Fibroblast of lung (primary cell): ENCODE results near the gene ZFP36L1. TPM values are rescaled to one million over a fixed set of nuclear protein-coding genes. Genes with fewer than 3 reads are reported as not detected.
"Not testable (repeated sequence)": the region's sequence is repeated elsewhere in the genome, so short reads cannot be mapped to it uniquely, and the experiment has no call there.

Experiments
- DNase-seq, 2 donors: peaks; one replicate each; pipeline versions ENCODE4 v3.0.0 to v3.0.0-alpha.2; 2010; ENCODE audit warnings: low read depth in 2 of 2
- H2AFZ ChIP-seq: 2 replicates; pipeline ENCODE4 v1.5.1; 2012; ENCODE audit warnings: low read length, control low read depth, inconsistent platforms
- H3K27ac ChIP-seq: 2 replicates; pipeline ENCODE4 v1.5.1; 2011; ENCODE audit warnings: low read length, control low read depth; ENCODE audit not compliant: insufficient read depth
- H3K27me3 ChIP-seq: 2 replicates; pipeline ENCODE4 v1.5.1; 2011; ENCODE audit warnings: mild to moderate bottlenecking, low read length; ENCODE audit not compliant: control insufficient read depth, insufficient read depth
- H3K36me3 ChIP-seq: 2 replicates; pipeline ENCODE4 v1.5.1; 2011; ENCODE audit warnings: low read length; ENCODE audit not compliant: control insufficient read depth, insufficient read depth
- H3K4me1 ChIP-seq: 2 replicates; pipeline ENCODE4 v1.5.1; 2011; ENCODE audit warnings: low read length; ENCODE audit not compliant: control insufficient read depth, insufficient read depth; ENCODE audit errors: extremely low read depth
- H3K4me2 ChIP-seq: 2 replicates; pipeline ENCODE4 v1.5.1; 2011; ENCODE audit warnings: low read length, control low read depth; ENCODE audit not compliant: insufficient read depth; ENCODE audit errors: extremely low read depth
- H3K4me3 ChIP-seq, 4 experiments: fragments of 200-600 bp in 1 of 4; sonication (generic) in 1 of 4; replicated peaks in 1 of 4; 2 replicates each; pipeline ENCODE4 v1.5.1; 2011 to 2016; ENCODE audit warnings: low read length in 4 of 4, low read depth in 3 of 4, mild to moderate bottlenecking in 3 of 4, control low read depth in 2 of 4, inconsistent platforms in 1 of 4, mixed read lengths in 1 of 4; ENCODE audit not compliant: insufficient read depth in 1 of 4; ENCODE audit errors: control extremely low read depth in 1 of 4
- H3K79me2 ChIP-seq: 2 replicates; pipeline ENCODE4 v1.5.1; 2012; ENCODE audit warnings: mild to moderate bottlenecking, low read length, inconsistent platforms; ENCODE audit not compliant: control insufficient read depth, insufficient read depth
- H3K9ac ChIP-seq: 2 replicates; pipeline ENCODE4 v1.5.1; 2011; ENCODE audit warnings: mild to moderate bottlenecking, low read length, control low read depth; ENCODE audit not compliant: insufficient read depth
- H3K9me3 ChIP-seq: 2 replicates; pipeline ENCODE4 v1.5.1; 2012; ENCODE audit warnings: low read depth, low read length; ENCODE audit not compliant: control insufficient read depth, insufficient read depth
- H4K20me1 ChIP-seq: 2 replicates; pipeline ENCODE4 v1.5.1; 2011; ENCODE audit warnings: low read length; ENCODE audit not compliant: control insufficient read depth, insufficient read depth; ENCODE audit errors: extremely low read depth
- EZH2 ChIP-seq: IDR thresholded peaks from 2 replicates; pipeline ENCODE4 v1.5.1; 2012; ENCODE audit warnings: low read length, control low read depth, mild to moderate bottlenecking; ENCODE audit errors: missing control alignments
- polyA plus RNA-seq, 2 donors: library from polyadenylated mRNA; depleted of rRNA in 1 of 2; stranded (reverse) in 1 of 2; unstranded in 1 of 2; fragments of >200 nt; gene quantifications; 2 replicates each; pipeline ENCODE4 v1.2.1, GENCODE V29; 2011 to 2012; ENCODE audit warnings: missing spikeins in 1 of 2
- total RNA-seq: library from RNA; depleted of rRNA; stranded (reverse); fragments of >200 nt; gene quantifications from 2 replicates; pipeline ENCODE4 v1.2.1, GENCODE V29; 2014
- TF ChIP-seq, protein P1 (sequence below), 2 donors: IDR thresholded peaks in 1 of 2; conservative IDR thresholded peaks in 1 of 2; 1 replicate in 1 of 2; 2 replicates in 1 of 2; pipeline ENCODE4 v1.5.1; 2011 to 2012; ENCODE audit warnings: low read length in 2 of 2, control low read depth in 1 of 2, inconsistent platforms in 1 of 2, low read depth in 1 of 2, mild to moderate bottlenecking in 1 of 2

ZFP36L1 gene
- total and polyA plus RNA-seq, 2 donors (not counting 1 experiment from before 2014, with no cell fraction given): 22.0 to 41.7 TPM

DNA sequence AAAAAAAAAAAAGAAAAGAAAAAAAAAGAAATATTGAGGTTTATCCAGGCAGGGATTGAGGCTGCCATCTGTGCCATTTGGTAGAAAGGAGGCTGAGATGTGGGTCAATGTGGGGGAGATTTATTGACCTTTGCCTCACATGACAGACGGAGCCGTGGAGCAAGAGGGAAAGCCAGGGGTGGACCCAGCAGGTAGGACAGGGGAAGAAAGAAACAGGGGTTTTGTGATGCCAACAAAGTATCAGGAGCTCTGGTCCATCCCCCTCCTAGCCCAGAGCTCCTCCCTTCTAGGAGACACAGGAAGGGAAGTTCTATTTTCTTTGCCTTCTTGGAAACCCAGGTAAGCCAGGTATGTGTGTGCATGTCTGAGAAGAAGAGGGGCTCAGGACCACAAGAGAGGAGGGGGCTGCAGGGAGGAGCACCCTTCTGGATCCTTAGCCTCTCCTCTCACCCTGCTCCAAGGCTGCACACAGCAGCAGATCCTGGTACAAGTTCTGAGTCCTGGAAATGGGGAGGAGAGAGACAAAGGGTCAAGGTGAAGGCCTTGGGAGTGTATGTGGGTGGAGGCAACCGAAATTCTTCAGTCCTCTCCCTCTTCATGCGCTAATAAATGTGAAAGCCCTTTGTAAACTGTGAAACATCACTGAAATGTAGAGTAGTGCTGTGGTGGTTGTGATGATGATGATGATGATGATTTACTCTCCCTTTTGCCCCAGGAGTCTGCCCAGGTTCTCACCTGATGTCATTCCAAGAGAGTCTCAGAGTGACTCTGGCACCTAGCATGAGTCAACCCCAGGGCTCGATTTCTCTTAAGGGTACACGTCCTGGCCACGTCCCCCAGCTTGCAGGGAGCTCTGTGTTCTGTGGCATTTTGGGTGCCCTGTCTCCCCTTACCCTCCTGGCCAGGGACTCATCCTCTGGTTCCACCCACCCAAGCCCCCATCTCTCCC is 26.3 kb downstream of the ZFP36L1 start:
- H4K20me1 ChIP-seq: no peaks in the 10 kb centered on the region
- H3K27ac ChIP-seq: no peak overlapping the region
- no peaks in the 10 kb centered on the region for H3K79me2 ChIP-seq
- H2AFZ ChIP-seq: no peak overlapping the region
- H3K9ac ChIP-seq: no peak overlapping the region
- H3K9me3 ChIP-seq: no peaks in the 10 kb centered on the region
- TF ChIP-seq EZH2: no peak
- TF ChIP-seq, protein P1, sequence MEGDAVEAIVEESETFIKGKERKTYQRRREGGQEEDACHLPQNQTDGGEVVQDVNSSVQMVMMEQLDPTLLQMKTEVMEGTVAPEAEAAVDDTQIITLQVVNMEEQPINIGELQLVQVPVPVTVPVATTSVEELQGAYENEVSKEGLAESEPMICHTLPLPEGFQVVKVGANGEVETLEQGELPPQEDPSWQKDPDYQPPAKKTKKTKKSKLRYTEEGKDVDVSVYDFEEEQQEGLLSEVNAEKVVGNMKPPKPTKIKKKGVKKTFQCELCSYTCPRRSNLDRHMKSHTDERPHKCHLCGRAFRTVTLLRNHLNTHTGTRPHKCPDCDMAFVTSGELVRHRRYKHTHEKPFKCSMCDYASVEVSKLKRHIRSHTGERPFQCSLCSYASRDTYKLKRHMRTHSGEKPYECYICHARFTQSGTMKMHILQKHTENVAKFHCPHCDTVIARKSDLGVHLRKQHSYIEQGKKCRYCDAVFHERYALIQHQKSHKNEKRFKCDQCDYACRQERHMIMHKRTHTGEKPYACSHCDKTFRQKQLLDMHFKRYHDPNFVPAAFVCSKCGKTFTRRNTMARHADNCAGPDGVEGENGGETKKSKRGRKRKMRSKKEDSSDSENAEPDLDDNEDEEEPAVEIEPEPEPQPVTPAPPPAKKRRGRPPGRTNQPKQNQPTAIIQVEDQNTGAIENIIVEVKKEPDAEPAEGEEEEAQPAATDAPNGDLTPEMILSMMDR (conservative IDR thresholded peaks at IDR 0.05 in 1 of 2, IDR thresholded peaks at IDR 0.05 in 1 of 2; ENCODE audit: low read depth in 1 of 2, low read length in 2 of 2): no peak
- no peaks in the 10 kb centered on the region for H3K36me3 ChIP-seq
- no peaks in the 10 kb centered on the region for H3K27me3 ChIP-seq
- peaks cover 5% of the 10 kb centered on the region for H3K4me1 ChIP-seq
- H3K4me3 ChIP-seq: no peak overlapping the region
- H3K4me2 ChIP-seq: no peak overlapping the region
- DNase-seq: no peak

DNA sequence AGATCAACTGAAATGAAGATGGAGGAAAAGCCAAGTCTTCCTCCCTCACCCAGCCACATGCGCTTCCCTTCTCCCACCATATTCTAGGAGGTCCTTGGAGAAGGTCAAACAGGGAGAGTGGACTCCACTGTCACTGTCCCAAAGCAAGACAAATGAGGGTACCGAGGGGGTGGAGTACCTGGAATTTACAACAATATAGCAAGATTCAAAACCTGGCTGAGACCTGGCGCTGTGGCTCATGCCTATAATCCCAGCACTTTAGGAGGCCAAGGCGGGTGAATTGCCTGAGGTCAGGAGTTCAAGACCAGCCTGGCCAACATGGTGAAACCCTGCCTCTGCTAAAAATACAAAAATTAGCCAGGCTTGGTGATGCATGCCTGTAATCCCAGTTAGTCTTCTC is 29.0 kb downstream of the ZFP36L1 start:
- H2AFZ ChIP-seq, H3K4me1 ChIP-seq, H3K9me3 ChIP-seq, H3K27ac ChIP-seq, DNase-seq, H3K36me3 ChIP-seq, H3K9ac ChIP-seq, H3K27me3 ChIP-seq, H3K79me2 ChIP-seq, H4K20me1 ChIP-seq, H3K4me3 ChIP-seq: not testable (repeated sequence)
- H3K4me2 ChIP-seq: peak overlapping the region; percentile 59

DNA sequence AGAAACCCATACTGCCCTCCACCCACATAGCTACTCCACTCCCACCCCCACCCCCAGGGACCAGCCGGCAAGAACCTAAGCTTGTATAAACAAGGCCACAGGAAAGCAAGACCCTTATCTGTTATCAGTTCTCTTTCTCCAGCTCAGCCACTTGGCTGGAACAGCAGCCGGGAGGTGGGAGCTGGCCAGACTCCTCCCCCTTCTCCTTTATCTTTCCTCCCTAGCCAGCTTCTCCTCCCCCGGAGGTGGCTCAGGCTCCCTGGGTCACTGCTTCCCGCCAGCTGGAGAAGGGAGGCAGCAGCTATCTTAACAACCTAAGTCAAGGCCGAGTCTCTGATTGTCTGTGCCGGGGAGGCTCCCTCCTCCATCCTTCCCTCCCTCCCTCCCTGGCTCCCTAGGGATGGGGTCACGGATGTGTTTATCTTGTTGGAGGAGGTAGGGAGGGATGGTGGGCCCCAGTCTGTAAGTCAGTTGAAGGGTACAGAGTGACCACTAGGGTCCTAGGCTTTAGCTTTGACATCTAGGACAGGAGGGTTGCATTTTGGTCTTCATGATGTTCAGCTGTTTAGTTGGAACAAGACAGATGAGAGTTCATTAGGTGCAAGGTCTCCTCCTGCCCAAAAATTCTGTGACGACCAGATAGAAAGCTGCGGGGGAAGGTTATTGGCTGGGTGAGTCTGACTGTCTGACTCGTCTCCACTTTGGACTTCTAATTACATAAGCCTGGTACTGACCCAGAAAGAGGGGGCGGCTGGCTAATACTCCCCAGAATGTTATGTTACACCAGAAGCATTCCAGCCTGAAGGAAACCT is 29.7 kb downstream of the ZFP36L1 start:
- H2AFZ ChIP-seq: peak overlapping the region; percentile 29

More for the DNA sequence above, 29.7 kb downstream of the ZFP36L1 start:
- no peaks in the 10 kb centered on the region for H3K36me3 ChIP-seq
- H3K9ac ChIP-seq: no peak overlapping the region
- peak in 1 of 2 donors; percentile 75 for DNase-seq
- no peak overlapping the region for H3K4me3 ChIP-seq
- no peak overlapping the region for H3K27ac ChIP-seq
- no peaks in the 10 kb centered on the region for H3K27me3 ChIP-seq
- H3K9me3 ChIP-seq: no peaks in the 10 kb centered on the region
- no peaks in the 10 kb centered on the region for H4K20me1 ChIP-seq
- TF ChIP-seq EZH2: no peak
- TF ChIP-seq, protein P1 (conservative IDR thresholded peaks at IDR 0.05 in 1 of 2, IDR thresholded peaks at IDR 0.05 in 1 of 2; ENCODE audit: low read depth in 1 of 2, low read length in 2 of 2): no peak
- peaks cover 5% of the 10 kb centered on the region for H3K4me1 ChIP-seq
- H3K79me2 ChIP-seq: no peaks in the 10 kb centered on the region
- H3K4me2 ChIP-seq: peak overlapping the region; percentile 45
